Activated CD4-positive, alpha-beta T cell treated with anti-CD3 and anti-CD28 coated beads for 24 hours (primary cell): ENCODE data around the gene IL10RB.

Experiments
- DNase-seq, 2 donors: peaks; one replicate each; pipeline ENCODE4 v3.0.0-alpha.2; 2020; ENCODE audit warnings: low read depth in 2 of 2

IL10RB gene

GRCh38 chr21:33330726-33331125 is 64.6 kb downstream of the IL10RB start:
- DNase-seq: no peak

GRCh38 chr21:33332143-33332542 is 66.0 kb downstream of the IL10RB start:
- no peak for DNase-seq

GRCh38 chr21:33334191-33334590 is 68.0 kb downstream of the IL10RB start:
- no peak for DNase-seq

- no peak for DNase-seq
Measured at GRCh38 chr21:33334824-33335223, 68.7 kb downstream of the IL10RB start.

GRCh38 chr21:33339135-33339534 is 73.0 kb downstream of the IL10RB start:
- no peak for DNase-seq

- DNase-seq: no peak
Measured at GRCh38 chr21:33339918-33340317, 73.8 kb downstream of the IL10RB start.

GRCh38 chr21:33345751-33346238 is 79.6 kb downstream of the IL10RB start:
- DNase-seq: no peak
